Vein endothelial cell (primary cell): ENCODE measurements around the gene EXOSC9. TPM values are rescaled to one million over a fixed set of nuclear protein-coding genes. Genes with fewer than 3 reads are reported as not detected.

Source experiments
- total RNA-seq: library from RNA; depleted of rRNA; stranded (reverse); fragments of >200 nt; gene quantifications from 2 replicates; pipeline ENCODE4 v1.2.3, GENCODE V29; 2012

Gene EXOSC9, protein sequence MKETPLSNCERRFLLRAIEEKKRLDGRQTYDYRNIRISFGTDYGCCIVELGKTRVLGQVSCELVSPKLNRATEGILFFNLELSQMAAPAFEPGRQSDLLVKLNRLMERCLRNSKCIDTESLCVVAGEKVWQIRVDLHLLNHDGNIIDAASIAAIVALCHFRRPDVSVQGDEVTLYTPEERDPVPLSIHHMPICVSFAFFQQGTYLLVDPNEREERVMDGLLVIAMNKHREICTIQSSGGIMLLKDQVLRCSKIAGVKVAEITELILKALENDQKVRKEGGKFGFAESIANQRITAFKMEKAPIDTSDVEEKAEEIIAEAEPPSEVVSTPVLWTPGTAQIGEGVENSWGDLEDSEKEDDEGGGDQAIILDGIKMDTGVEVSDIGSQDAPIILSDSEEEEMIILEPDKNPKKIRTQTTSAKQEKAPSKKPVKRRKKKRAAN
- 32.7 and 52.5 TPM in 2 replicates for total RNA-seq

DNA sequence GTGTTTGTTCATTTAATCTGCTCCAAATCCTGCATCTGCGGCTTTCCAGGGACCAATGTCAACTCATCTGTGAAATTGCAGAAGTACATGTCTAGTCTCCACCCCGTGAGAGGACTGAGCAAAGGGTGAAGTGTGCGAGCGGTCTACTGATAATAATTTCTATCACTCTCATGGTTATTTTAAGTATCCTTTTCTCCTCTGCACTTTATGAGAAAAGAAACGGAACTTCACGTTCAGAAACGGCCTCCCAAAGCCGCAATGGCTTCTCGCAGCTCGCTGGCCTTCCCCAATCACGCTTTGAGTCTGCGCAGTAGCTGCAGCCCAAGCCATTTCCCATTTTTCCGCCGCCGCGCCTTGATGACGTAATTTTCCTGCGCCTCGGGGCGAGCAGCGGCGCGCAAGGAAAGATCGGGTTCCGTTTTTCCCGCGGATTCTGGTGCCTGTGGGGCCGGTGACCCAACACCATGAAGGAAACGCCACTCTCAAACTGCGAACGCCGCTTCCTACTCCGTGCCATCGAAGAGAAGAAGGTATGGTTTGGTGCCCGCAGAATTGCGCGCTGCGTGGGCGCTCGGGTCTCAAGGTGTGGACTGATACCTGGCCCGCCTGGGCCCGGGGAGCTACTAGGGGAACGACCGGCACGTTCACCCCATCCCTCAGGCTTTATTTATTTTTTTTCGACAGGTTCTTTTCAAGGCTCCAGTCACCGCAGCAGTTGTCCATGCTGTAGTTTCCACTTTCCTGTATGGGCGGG is at the start of gene EXOSC9:
Gene EXOSC9 (plus strand): TSS at position 363 of the 754 bp plus-strand sequence. CDS start 102 bp downstream, at position 465.

DNA sequence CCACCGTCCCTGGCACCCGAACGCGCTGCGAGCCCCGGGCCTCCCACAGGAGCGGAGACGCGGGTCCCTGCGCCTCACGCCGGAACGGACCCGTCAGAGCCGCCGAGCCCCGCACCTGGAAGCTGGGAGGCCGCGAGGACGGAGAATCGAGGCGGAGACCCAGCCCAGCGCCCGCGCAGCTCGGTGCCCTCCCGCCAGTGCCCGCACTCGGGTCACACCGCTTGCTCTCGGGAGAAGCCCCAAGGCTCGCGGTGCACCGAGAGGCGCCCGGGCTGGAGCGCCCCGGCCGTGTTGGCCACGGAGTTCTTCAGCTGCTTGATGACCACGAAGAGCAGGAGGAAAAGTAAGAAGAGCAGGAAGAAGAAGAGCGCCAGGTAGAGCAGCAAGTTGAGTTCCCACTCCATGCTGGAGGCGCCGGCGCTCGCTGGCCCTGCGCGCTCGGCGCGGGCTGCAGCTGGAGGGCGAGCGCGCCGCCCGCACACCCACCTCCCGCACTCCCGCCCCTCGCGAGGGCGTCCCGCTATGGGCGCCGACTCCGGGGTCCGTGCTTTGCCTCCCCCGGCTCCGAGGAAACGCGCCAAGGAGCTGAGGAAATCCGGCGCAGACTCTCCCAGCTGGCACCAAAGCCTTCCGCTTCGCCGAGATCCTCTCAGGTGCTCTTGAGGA is 36.3 kb upstream of the EXOSC9 start, which contains the start of gene SMIM43:
Gene SMIM43 (minus strand): TSS at position 463 of the 666 bp plus-strand sequence. CDS start 59 bp downstream, at position 404.

DNA sequence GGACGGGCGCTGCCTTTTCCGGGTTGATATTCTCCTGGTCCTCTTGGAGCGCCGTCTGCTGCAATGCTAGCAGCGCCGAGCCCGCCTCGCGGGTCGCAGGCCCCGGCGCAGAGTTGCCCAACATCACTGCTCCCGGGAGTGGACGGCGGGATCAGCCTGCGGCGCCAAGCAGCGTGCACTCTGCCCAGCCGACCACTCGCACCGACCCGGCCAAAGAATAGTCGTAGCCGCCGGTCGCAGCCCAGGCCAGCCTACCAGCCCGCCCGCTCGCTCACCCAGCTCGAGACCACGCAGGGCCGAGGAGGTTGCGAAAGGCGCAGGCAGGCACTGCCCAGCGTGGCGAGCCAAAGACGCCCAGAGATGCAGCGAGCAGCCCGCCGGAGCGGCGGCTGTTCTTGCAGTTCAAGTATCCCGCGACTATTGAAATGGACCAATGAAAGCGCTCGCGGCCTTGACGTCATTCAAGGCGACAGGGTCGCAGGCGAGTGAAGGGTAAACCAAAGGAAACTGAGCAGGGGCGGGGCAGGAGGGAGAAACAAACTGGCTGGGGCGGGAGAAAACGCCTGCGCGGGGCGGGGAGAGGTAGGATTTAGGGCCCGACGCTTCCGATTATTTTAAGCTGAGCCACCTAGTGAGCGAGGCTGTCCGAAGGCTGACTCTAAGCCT is 22.5 kb downstream of the EXOSC9 start, which contains the start of gene CCNA2:
Gene CCNA2 (minus strand): TSS at position 379 of the 666 bp plus-strand sequence. CDS start 255 bp downstream, at position 124.

Other genes with a start within 250 kb of the EXOSC9 start
- 494 and 496 TPM in 2 replicates for gene ANXA5, start 104.3 kb upstream of the EXOSC9 start, total RNA-seq
- gene SMIM43, start 36.2 kb upstream of the EXOSC9 start, total RNA-seq, result 0.38 and 1.3 TPM in 2 replicates
- gene CCNA2, start 22.6 kb downstream of the EXOSC9 start, total RNA-seq, result 35.9 and 75.8 TPM in 2 replicates
- 13.1 and 20.6 TPM in 2 replicates for gene BBS7, start 69.2 kb downstream of the EXOSC9 start, total RNA-seq
- gene TRPC3, start 150.7 kb downstream of the EXOSC9 start, total RNA-seq, result not detected in 2 replicates